Superior temporal gyrus (tissue), 1 donor: Measurements from ENCODE around the gene CRACR2B.
A peak's percentile ranks its signal among the peaks of the same experiment; 100 is the strongest.

ENCODE experiments used
- DNase-seq: peaks from one replicate; pipeline ENCODE4 v3.0.0-alpha.2; 2016; ENCODE audit errors: extremely low spot score

Gene CRACR2B

DNA sequence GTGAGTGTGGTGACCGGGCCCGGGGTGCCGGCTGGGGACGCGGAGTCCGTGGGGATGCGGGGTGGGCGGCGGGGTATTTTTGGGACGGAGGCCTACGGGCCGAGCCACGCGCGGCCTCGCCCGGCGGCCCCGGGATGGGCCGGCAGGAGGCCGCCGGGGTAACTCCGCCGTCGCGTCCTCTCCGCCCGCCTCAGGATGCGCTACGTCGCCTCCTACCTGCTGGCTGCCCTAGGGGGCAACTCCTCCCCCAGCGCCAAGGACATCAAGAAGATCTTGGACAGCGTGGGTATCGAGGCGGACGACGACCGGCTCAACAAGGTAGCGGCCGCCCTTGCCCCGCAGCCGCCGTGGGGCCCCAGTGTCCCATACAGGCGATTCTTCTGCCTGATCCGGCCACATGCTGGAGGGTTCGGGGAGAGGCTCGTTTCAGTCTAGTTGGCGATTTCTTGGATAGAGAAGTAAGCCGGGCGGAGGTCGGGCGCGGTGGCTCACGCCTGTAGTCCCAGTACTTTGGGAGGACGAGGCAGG, 17.6 kb upstream of the CRACR2B start:
- DNase-seq: no peak

DNA sequence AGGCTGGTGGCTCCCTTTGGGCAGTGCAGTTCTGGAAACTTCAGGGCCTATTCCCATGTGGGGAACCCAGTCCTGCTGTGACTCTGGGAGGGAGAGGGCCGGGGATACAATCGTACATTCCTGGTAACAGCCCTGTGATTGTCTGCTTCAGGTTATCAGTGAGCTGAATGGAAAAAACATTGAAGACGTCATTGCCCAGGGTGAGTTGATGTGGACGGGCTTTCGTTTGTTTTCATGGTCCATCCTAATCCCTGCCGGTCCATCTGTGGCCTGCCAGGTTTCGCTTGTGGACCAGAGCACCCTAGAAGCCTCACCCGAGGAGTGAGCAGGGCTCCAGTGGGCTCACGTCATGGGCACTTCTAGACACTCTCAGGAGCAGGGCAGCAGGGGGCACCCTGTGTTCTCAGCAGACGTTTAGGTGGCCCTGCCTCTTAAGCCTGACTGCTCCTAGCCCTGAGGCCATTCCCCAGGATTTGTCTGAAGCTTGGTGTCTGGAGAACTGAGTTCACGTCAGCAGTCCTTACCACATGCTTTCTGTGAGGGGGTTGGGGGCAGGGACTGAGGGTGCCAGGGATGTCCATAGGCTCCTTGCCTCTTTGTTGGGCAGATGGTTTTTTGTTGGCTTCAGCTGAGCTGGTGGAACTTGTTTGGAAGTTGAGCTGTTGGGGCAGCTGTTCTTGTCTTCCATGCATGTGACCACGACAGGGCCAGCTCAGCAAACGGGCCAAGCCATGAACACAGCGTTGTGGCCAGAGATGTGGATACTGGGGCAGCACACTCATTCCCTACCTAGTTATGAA, 16.1 kb upstream of the CRACR2B start:
- no peak for DNase-seq

GRCh38 chr11:812390-812789, 15.3 kb upstream of the CRACR2B start:
- DNase-seq: no peak

GRCh38 chr11:813072-813455, 14.7 kb upstream of the CRACR2B start:
- DNase-seq: no peak

GRCh38 chr11:813456-814096, 14.1 kb upstream of the CRACR2B start:
- no peak for DNase-seq

- DNase-seq: no peak
Observed at GRCh38 chr11:815675-816432, 11.9 kb upstream of the CRACR2B start.

DNA sequence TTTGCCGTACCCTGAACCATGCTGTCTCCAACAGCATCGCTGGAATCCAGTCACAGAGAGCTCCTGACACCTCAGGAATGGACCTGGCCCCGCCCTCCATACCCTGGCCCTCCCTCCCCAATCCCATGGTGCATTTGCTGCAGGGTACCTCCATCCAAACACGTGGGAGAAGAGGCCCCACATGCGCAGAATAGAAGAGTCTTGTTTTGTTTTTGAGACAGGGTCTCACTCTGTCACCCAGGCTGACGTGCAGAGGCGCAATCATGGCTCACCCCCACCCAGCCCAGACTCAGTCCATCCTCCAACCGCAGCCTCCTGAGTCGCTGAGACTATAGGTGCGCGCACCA, 11.3 kb upstream of the CRACR2B start:
- no peak for DNase-seq

DNA sequence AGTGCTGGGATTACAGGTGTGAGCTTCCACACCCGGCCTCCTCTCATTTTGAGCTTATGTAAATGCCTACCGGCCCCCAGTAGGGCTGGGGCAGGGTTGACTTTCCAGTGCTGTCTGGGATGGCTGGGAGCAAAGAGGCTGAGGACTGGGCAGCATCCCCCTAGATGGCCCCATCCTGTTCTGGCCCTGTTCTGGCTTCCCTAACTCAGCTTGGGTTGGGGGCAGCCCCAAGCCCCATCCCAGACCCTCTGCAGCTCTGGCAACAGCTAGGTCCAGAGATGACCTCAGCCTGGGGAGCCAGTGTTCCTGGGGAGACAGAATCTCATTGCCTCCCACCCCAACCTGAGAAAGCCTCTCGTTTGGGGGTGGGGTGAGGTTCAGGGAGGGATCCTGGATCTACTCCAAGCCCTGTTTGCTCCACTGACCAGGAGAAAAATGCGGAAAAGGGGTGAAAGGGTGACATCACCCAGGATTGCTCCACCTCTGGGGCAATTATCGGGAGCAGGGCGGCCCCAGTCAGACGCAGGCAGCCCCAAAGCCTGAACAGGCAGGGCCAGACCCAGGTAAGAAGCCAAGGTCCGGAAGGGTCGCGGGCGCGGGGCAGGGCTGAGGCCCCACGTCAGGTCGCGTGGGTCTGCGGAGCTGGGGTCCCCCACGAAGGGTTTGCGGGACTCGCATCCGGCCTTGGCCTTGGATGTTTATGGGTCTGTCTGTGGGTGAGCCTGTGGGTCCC, 9.2 kb upstream of the CRACR2B start, which contains the start of gene PNPLA2:
PNPLA2 (plus strand) TSS at position 519 of the 733 bp plus-strand sequence. CDS start 805 bp downstream, outside the sequence.
- no peak for DNase-seq

DNA sequence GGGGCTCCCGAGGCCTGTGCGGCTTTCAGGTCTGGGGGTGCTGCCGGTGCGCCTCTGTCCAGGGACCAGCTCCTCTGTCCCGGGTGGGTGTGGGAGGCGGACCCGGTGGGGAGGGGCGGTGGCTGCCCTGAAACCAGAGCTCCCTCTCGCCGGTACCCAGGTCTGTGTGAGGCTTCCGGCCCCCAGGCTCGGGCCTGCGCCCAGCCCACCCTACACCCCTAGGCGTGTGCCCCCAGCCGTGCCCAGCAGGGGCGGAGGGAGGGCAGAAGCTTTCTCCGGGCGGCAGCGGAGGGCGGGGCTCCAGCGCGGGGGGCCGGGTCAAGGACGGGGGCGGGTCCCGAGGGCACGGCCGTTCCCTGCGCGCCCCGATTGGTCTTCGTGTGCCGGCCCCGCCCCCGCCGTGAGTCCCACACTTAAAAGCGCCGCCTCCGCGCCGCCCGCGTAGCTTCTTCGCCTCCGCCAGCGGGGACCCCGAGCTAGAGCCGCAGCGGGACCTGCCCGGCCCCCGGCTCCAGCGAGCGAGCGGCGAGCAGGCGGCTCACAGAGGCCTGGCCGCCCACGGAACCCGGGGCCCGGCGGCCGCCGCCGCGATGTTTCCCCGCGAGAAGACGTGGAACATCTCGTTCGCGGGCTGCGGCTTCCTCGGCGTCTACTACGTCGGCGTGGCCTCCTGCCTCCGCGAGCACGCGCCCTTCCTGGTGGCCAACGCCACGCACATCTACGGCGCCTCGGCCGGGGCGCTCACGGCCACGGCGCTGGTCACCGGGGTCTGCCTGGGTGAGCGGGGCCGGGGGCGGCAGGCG, 8.4 kb upstream of the CRACR2B start:
- peak; percentile 90 for DNase-seq

DNA sequence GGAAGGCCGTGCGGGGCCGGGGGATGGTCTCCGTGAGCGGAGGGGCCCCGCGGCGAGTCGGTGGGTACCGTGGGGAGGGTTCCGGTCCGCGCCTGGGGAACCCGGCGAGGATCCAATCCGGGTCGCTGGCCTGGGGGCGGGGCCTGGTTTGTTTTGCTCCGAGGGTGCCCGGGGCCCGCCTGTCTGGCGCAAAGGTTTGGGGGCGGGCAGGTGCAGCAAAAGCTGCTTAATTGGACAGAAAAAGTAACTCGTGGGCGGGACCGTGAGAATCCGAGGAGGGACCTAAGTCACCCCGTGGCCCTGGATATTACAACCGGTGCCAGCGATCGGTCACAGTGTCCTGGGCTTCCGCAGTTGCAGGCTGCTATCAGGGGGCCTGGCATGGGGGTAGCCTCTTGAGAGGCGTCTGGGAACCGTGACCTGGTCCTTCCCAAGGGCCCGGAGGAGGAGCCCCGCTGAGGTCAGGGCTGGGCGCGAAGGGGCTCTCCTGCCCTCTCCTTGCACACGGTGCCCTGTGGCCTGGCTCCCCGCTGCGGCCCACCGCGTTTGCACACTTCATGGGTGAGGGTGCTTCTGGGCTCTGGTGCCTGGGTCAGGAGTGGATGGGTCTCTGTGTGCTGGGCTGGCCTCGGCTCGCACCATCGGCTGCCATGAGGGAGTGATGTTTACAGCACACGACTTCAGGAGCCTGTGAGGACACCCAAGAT, 7.6 kb upstream of the CRACR2B start:
- peak; percentile 25 for DNase-seq

GRCh38 chr11:820655-821511, 6.8 kb upstream of the CRACR2B start:
- no peak for DNase-seq

GRCh38 chr11:821512-822371, 6.0 kb upstream of the CRACR2B start:
- no peak for DNase-seq

GRCh38 chr11:823441-824291, 4.1 kb upstream of the CRACR2B start:
- DNase-seq: no peak

DNA sequence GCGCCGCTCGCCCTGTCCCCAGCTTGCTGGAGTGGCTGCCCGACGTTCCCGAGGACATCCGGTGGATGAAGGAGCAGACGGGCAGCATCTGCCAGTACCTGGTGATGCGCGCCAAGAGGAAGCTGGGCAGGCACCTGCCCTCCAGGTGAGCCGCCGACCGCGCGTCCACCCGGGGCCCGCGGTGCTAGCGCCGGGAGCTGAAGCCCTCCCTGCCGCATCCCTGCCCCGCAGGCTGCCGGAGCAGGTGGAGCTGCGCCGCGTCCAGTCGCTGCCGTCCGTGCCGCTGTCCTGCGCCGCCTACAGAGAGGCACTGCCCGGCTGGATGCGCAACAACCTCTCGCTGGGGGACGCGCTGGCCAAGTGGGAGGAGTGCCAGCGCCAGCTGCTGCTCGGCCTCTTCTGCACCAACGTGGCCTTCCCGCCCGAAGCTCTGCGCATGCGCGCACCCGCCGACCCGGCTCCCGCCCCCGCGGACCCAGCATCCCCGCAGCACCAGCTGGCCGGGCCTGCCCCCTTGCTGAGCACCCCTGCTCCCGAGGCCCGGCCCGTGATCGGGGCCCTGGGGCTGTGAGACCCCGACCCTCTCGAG, 3.3 kb upstream of the CRACR2B start:
- DNase-seq: peak; percentile 50

DNA sequence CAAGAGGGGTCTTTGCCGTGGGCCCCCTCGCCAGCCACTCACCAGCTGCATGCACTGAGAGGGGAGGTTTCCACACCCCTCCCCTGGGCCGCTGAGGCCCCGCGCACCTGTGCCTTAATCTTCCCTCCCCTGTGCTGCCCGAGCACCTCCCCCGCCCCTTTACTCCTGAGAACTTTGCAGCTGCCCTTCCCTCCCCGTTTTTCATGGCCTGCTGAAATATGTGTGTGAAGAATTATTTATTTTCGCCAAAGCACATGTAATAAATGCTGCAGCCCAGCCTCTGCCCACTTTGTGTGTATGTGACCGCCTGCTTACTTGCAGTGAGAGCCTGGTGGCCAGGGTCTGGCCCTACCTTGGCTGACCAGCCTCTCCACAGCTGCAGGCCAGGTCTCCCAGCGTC, 2.8 kb upstream of the CRACR2B start:
- no peak for DNase-seq

DNA sequence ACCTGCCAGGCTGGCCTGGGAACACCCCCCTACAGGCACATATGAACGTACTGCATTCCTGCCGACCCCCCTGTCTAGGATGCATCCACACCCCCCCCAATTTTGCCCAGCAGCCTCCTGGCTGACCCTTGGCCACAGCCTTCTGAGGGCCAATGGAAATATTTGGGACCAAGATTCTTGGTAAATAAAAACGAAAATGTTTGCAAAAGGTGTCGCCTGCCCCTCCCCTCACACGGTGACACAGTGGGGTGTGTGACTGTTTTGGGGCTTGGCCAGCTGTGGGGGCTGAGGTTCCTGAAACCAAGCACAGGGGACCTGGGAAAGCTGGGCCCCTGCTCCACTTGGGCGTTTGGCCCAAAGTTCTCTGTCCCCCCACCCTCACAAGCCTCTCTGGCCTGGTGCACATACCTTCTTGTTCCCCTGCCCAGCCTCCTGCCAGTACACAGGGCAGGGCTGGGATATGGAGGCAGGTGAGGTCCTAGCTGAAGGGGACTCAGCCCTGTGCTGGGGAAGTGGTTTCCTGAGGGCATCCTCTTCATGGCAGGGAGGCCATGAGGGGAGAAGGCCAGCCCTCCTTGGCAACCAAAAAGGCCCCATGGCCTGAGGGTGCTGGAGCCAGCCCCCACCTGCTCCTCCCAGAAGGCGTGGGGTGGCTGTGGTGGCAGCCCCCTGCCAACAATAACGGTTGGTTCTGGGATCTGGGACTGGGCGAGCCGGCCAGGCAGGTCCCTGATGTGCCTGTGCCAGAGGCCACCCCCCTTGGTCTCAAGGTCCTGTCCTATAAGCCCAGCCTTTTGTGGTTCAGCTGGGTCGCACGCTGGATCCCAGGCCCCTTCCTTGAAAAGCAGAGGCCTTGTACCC, 2.1 kb upstream of the CRACR2B start:
- no peak for DNase-seq
